CD4-positive, alpha-beta memory T cell (primary cell): Measurements from ENCODE around the gene SLC35F2. TPM values are rescaled to one million over a fixed set of nuclear protein-coding genes. Genes with fewer than 3 reads are reported as not detected.
A peak's percentile ranks its signal among the peaks of the same experiment; 100 is the strongest.
"Not testable (repeated sequence)": the region's sequence is repeated elsewhere in the genome, so short reads cannot be mapped to it uniquely, and the experiment has no call there.

Source experiments
- CTCF ChIA-PET: fragments of 350-600 bp; sonication (Branson Sonifier 250); formaldehyde crosslinking; loops from one replicate; lab custom pipeline; 2021; ENCODE audit warnings: inconsistent platforms; ENCODE audit not compliant: partially characterized antibody; lab: Charles Lee
- POLR2A ChIA-PET: fragments of 350-600 bp; sonication (Branson Sonifier 250); formaldehyde crosslinking; loops from one replicate; lab custom pipeline; 2021; ENCODE audit not compliant: partially characterized antibody; lab: Charles Lee
- DNase-seq, 5 donors: peaks; one replicate each; pipeline versions ENCODE4 v3.0.0 to v3.0.0-alpha.2; 2020 to 2022; ENCODE audit warnings: mixed read lengths in 1 of 5
- H3K27ac ChIP-seq: one replicate; pipeline ENCODE4 v1.7.0; 2013; ENCODE audit warnings: low read depth, low read length
- H3K27me3 ChIP-seq: 2 replicates; pipeline ENCODE4 v1.7.0; 2013; ENCODE audit warnings: mild to moderate bottlenecking, low read length, moderate library complexity; ENCODE audit not compliant: insufficient read depth
- H3K36me3 ChIP-seq: 2 replicates; pipeline ENCODE4 v1.7.0; 2013; ENCODE audit warnings: mild to moderate bottlenecking, low read length, moderate library complexity; ENCODE audit not compliant: insufficient read depth
- H3K4me1 ChIP-seq: 2 replicates; pipeline ENCODE4 v1.7.0; 2013; ENCODE audit warnings: mild to moderate bottlenecking, low read length, moderate library complexity; ENCODE audit not compliant: insufficient read depth
- H3K4me3 ChIP-seq, 2 donors: one replicate each; pipeline ENCODE4 v1.7.0; 2013; ENCODE audit warnings: low read length in 2 of 2, mild to moderate bottlenecking in 1 of 2
- H3K9me3 ChIP-seq, 2 donors: one replicate each; pipeline ENCODE4 v1.7.0; 2013; ENCODE audit warnings: low read length in 2 of 2, control low read depth in 1 of 2; ENCODE audit not compliant: control insufficient read depth in 1 of 2
- H3K27ac Mint-ChIP-seq, 7 donors: one replicate each; pipeline ENCODE4 v1.8.0; 2020 to 2021; ENCODE audit warnings: mixed read lengths in 7 of 7, mild to moderate bottlenecking in 6 of 7, inconsistent platforms in 3 of 7, moderate library complexity in 3 of 7
- H3K27me3 Mint-ChIP-seq, 2 donors: one replicate each; pipeline ENCODE4 v1.8.0; 2020 to 2021; ENCODE audit warnings: mixed read lengths in 2 of 2
- H3K36me3 Mint-ChIP-seq, 2 donors: one replicate each; pipeline ENCODE4 v1.8.0; 2020 to 2021; ENCODE audit warnings: mixed read lengths in 2 of 2, inconsistent platforms in 1 of 2, mild to moderate bottlenecking in 1 of 2
- H3K4me1 Mint-ChIP-seq, 4 donors: one replicate each; pipeline ENCODE4 v1.8.0; 2020 to 2021; ENCODE audit warnings: mixed read lengths in 4 of 4, mild to moderate bottlenecking in 1 of 4
- H3K4me3 Mint-ChIP-seq, 8 donors: one replicate each; pipeline ENCODE4 v1.8.0; 2020 to 2021; ENCODE audit warnings: mixed read lengths in 8 of 8, mild to moderate bottlenecking in 7 of 8, moderate library complexity in 6 of 8, inconsistent platforms in 3 of 8
- H3K9me3 Mint-ChIP-seq, 8 donors: one replicate each; pipeline ENCODE4 v1.8.0; 2020 to 2021; ENCODE audit warnings: mixed read lengths in 8 of 8, mild to moderate bottlenecking in 5 of 8, inconsistent platforms in 3 of 8, moderate library complexity in 1 of 8
- intact Hi-C: fragments of 100-400 bp; cut with micrococcal nuclease; formaldehyde crosslinking; loops from one replicate; pipeline ENCODE4 v1.15.1; 2023
- polyA plus RNA-seq, 2 donors: library from polyadenylated mRNA; unstranded; fragments of 300-500 nt; fragmentation: Illumina TruSeq; gene quantifications; one replicate each; pipeline ENCODE4 v1.2.3, GENCODE V29; 2021
- total RNA-seq, 2 experiments: library from RNA; stranded (reverse); gene quantifications; one replicate each; pipeline ENCODE4 v1.2.3, GENCODE V29; 2021

Gene SLC35F2
- total and polyA plus RNA-seq, 4 experiments from 2014 or later: 5.9 to 11.9 (median 7.2) TPM

DNA sequence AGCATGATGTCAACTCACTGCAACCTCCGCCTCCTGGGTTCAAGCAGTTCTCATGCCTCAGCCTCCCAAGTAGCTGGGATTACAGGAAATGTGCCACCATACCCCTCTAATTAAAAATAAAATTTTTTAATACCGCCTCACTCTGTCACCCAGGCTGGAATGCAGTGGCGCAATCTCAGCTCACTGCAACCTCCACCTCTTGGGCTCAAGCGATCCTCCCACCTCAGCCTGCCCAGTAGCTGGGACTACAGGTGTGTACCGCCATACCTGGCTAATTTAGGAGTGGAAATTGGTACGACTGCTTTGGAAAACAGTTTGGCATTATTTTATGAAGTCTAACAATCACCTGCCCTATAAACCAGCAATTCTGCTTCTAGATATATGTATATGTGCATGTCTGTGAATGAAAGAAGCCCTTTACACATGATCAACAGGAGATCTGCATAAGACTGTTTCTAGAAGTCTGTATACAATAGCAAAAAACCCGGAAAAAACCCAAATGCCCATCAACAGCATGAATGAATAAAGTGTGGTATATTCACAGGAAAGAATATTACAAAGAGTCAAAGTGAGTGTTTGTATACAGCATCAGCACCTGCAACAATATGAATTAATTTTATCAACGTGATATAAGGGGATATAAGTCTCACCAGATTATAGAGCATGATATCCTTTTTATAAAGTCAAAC, 16.0 kb downstream of the SLC35F2 start:
- Mint-ChIP-seq H3K9me3 (no peaks in the 10 kb centered on the region), H3K4me3 (no peak overlapping the region), H3K27me3 (no peaks in the 10 kb centered on the region), H3K36me3 (peaks cover 0 to 4% of the 10 kb centered on the region in 2 donors), H3K27ac (peak overlapping the region in 5 of 7 donors; percentile 15 to 74 (median 37)), H3K4me1 (peaks cover 20 to 31% (median 23%) of the 10 kb centered on the region in 4 donors)
- no peaks in the 10 kb centered on the region for H3K27me3 ChIP-seq
- intact Hi-C loops: no loop called here
- no peak overlapping the region for H3K27ac ChIP-seq
- H3K36me3 ChIP-seq: no peaks in the 10 kb centered on the region
- ChIA-PET CTCF (interaction anchor here (0.8 kb wide), 1 partner anchor 10 kb away, joined by 3 read pairs; no protein-coding TSS in a partner anchor), POLR2A (interaction anchor here (0.6 kb wide), 1 partner anchor 10 kb away, joined by 3 read pairs; no protein-coding TSS in a partner anchor)
- no peak for DNase-seq
- H3K4me3 ChIP-seq: no peak overlapping the region
- H3K4me1 ChIP-seq: peaks cover 20% of the 10 kb centered on the region
- no peaks in the 10 kb centered on the region for H3K9me3 ChIP-seq

DNA sequence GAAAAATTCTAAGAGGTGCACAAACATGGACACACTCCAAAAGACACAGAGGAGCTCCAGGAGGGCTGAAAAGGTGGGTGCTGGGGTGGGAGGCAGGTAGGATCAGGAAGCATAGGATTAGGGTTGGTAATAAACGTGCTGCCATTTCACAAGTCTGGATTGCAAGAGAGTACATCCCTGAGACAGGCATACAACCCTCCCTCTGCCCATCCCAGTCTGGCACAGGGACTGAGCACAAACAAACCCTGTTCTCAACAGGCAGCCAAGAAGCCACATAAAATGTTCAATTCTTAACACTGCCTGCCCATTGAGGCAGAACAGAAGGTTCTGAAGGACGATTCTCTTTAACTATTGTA, 18.5 kb downstream of the SLC35F2 start:
- Mint-ChIP-seq H3K27ac (peak overlapping the region in 6 of 7 donors; percentile 43 to 93 (median 76)), H3K27me3 (no peaks in the 10 kb centered on the region), H3K4me1 (peaks cover 16 to 28% (median 21%) of the 10 kb centered on the region in 4 donors), H3K9me3 (no peaks in the 10 kb centered on the region), H3K36me3 (peaks cover 0 to 3% of the 10 kb centered on the region in 2 donors), H3K4me3 (peak overlapping the region in 6 of 8 donors; percentile 54 to 92 (median 83))
- Histone ChIP-seq H3K27me3 (no peaks in the 10 kb centered on the region), H3K27ac (peak overlapping the region; percentile 32), H3K4me3 (peak overlapping the region in 1 of 2 donors; percentile 17), H3K4me1 (peaks cover 16% of the 10 kb centered on the region), H3K9me3 (no peaks in the 10 kb centered on the region), H3K36me3 (no peaks in the 10 kb centered on the region)
- intact Hi-C loops: loop anchor here (1.0 kb wide), 1 partner anchor 18 kb away; the partner anchor contains the start of gene SLC35F2
- POLR2A ChIA-PET: interaction anchor here (1.0 to 1.5 kb wide), 3 partner anchors 13 to 382 kb away, joined by 3 to 4 read pairs (median 3); partner anchors contain the start of gene CWF19L2
- CTCF ChIA-PET: interaction anchor here (1.3 kb wide), 1 partner anchor 43 kb away, joined by 4 read pairs; no protein-coding TSS in a partner anchor
- DNase-seq: no peak

DNA sequence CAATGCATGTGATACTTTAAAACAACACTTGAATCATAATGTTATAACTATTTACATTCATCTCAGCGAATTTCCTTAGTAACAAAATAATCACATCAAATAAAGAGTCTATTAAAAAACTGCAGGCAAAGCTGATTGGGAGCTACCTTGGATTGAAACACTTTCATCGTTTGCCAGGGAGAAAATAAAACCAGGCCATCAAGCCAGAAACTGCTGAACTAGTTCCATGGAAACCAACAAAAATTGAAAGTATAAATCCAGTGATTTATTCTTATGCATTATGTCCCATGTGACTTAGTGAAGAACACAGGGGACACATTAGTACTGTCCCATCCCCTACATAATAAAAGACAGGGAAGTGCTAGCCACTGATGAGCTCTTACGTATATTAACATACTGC, 21.7 kb downstream of the SLC35F2 start:
- intact Hi-C loops: no loop called here
- H3K4me1 Mint-ChIP-seq: peaks cover 14 to 17% (median 17%) of the 10 kb centered on the region in 4 donors
- Histone ChIP-seq H3K27me3 (no peaks in the 10 kb centered on the region), H3K4me3 (no peak overlapping the region), H3K36me3 (no peaks in the 10 kb centered on the region), H3K9me3 (no peaks in the 10 kb centered on the region), H3K4me1 (peaks cover 16% of the 10 kb centered on the region), H3K27ac (no peak overlapping the region)
- no peak overlapping the region for H3K27ac Mint-ChIP-seq
- H3K9me3 Mint-ChIP-seq: no peaks in the 10 kb centered on the region
- DNase-seq: no peak
- no peaks in the 10 kb centered on the region for H3K27me3 Mint-ChIP-seq
- no peaks in the 10 kb centered on the region for H3K36me3 Mint-ChIP-seq
- POLR2A ChIA-PET: no interaction called here
- H3K4me3 Mint-ChIP-seq: no peak overlapping the region
- CTCF ChIA-PET: interaction anchor here (1.4 to 1.8 kb wide), 2 partner anchors 10 to 36 kb away, joined by 3 to 6 read pairs; no protein-coding TSS in a partner anchor

DNA sequence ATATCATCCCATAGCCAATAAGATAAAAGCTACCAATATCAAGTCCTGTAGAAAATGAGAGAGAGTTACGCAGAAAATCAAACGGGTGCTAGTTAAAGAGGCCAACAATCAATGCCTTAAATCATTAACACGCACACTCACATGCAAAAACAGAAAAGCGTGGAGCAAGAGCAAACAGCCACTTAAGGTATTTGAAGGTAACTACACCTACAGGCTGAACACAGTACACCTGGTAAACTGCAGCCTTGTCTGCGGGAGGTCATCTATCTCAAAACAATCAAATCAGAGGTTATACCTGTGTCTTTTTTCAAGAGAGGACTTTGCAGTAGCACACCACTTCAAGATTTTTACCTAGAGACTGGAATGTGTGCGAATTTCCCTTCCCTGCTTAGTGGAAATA, 23.6 kb downstream of the SLC35F2 start:
- H3K4me1 Mint-ChIP-seq: peaks cover 4 to 6% (median 5%) of the 10 kb centered on the region in 4 donors
- no peaks in the 10 kb centered on the region for H3K36me3 Mint-ChIP-seq
- CTCF ChIA-PET: interaction anchor here (0.6 to 1.8 kb wide), 2 partner anchors 34 to 91 kb away, joined by 3 to 6 read pairs; no protein-coding TSS in a partner anchor
- Histone ChIP-seq H3K36me3 (no peaks in the 10 kb centered on the region), H3K27me3 (no peaks in the 10 kb centered on the region), H3K4me1 (peaks cover 1% of the 10 kb centered on the region), H3K27ac (no peak overlapping the region), H3K4me3 (no peak overlapping the region), H3K9me3 (no peaks in the 10 kb centered on the region)
- H3K27ac Mint-ChIP-seq: no peak overlapping the region
- no peak for DNase-seq
- H3K27me3 Mint-ChIP-seq: no peaks in the 10 kb centered on the region
- H3K9me3 Mint-ChIP-seq: no peaks in the 10 kb centered on the region
- H3K4me3 Mint-ChIP-seq: no peak overlapping the region
- intact Hi-C loops: no loop called here
- POLR2A ChIA-PET: no interaction called here

DNA sequence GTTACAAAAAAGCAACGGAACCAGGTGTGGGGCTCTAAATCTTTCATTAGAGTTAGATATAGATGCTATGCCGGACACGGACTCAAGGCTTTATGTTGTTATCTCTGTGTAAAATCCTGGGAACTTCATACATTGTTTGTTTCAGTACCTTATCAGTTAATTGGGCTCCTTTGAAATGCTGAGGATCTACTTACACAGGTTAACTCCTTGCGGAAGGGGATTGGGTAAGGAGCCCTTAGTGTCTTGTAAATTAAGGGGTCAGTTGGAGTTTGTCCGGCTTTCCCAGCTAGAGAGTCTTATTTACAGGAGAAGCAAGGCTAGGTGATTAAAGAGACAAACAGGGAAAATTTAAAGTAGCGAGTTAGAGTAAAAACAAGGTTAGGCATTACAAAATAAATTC, 24.7 kb downstream of the SLC35F2 start:
- H3K4me3 ChIP-seq, H3K36me3 Mint-ChIP-seq, POLR2A ChIA-PET, H3K27me3 Mint-ChIP-seq, H3K27me3 ChIP-seq, H3K4me1 Mint-ChIP-seq, H3K9me3 ChIP-seq, H3K36me3 ChIP-seq, H3K27ac Mint-ChIP-seq, H3K9me3 Mint-ChIP-seq, intact Hi-C loops, H3K4me3 Mint-ChIP-seq, CTCF ChIA-PET, H3K27ac ChIP-seq, DNase-seq, H3K4me1 ChIP-seq: not testable (repeated sequence)

DNA sequence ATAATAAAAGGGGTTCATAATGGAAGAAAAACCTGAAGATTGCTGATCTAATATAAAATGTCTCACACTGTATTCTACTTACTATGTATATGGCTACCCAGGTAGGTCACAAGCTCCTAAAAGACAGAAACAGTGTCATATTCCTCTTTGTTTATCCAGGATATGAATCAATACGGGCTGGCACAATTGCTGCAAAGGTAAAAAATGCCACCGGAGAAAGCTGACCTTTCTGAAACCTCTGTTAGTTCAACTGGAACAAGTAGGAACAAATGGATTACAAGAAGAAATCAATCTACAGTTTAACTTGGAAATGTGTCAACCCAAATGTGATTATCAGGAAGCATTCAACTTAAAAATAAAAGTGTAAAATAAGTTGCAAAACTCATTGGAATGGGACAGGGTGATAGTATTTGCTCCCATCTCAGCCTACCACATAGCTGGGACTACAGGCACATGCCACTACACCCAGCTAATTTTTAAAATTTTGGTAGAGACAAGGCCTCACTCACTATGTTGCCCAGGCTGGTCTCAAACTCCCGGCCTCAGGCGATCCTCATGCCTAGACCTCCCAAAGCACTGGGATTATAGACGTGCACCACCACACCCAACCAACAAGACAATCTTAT, 27.6 kb downstream of the SLC35F2 start:
- no peaks in the 10 kb centered on the region for H3K4me1 ChIP-seq
- Mint-ChIP-seq H3K9me3 (no peaks in the 10 kb centered on the region), H3K4me1 (peaks cover 0 to 2% (median 0%) of the 10 kb centered on the region in 4 donors), H3K27me3 (no peaks in the 10 kb centered on the region), H3K27ac (no peak overlapping the region), H3K4me3 (no peak overlapping the region), H3K36me3 (no peaks in the 10 kb centered on the region)
- no peaks in the 10 kb centered on the region for H3K9me3 ChIP-seq
- DNase-seq: no peak
- intact Hi-C loops: no loop called here
- no peak overlapping the region for H3K27ac ChIP-seq
- no peaks in the 10 kb centered on the region for H3K27me3 ChIP-seq
- ChIA-PET CTCF (no interaction called here), POLR2A (no interaction called here)
- H3K36me3 ChIP-seq: no peaks in the 10 kb centered on the region
- H3K4me3 ChIP-seq: no peak overlapping the region

DNA sequence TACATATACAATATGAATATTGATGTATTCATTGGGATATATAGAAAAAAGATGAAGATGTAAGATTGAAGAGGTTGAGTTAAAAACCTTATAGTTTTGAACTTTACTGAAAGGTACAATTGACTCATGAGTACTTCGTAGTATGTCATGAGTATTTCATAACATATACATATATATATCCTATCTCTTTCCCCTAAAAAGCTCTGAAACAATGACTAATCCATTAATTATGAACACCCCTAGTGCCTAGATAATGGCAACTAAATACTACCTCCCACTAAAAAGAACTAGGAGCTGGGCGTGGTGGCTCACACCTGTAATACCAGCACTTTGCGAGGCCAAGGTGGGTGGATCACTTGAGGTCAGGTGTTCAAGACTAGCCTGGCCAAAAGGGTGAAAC, 31.5 kb downstream of the SLC35F2 start:
- Mint-ChIP-seq H3K4me3 (no peak overlapping the region), H3K27me3 (no peaks in the 10 kb centered on the region), H3K36me3 (no peaks in the 10 kb centered on the region), H3K4me1 (peaks cover 0 to 3% (median 0%) of the 10 kb centered on the region in 4 donors), H3K27ac (no peak overlapping the region), H3K9me3 (no peaks in the 10 kb centered on the region)
- POLR2A ChIA-PET: no interaction called here
- no peaks in the 10 kb centered on the region for H3K27me3 ChIP-seq
- H3K4me3 ChIP-seq: no peak overlapping the region
- no peaks in the 10 kb centered on the region for H3K4me1 ChIP-seq
- H3K36me3 ChIP-seq: no peaks in the 10 kb centered on the region
- H3K9me3 ChIP-seq: no peaks in the 10 kb centered on the region
- intact Hi-C loops: no loop called here
- DNase-seq: no peak
- CTCF ChIA-PET: interaction anchor here (0.5 to 0.8 kb wide), 2 partner anchors 9 kb away, joined by 3 read pairs; no protein-coding TSS in a partner anchor
- H3K27ac ChIP-seq: no peak overlapping the region
